GM23248 (cell line): Measurements from ENCODE around the gene CSNK2B. TPM values are rescaled to one million over a fixed set of nuclear protein-coding genes. Genes with fewer than 3 reads are reported as not detected.

Source experiments
- DNase-seq: peaks from one replicate; pipeline ENCODE4 v3.0.0-alpha.2; 2015
- H2AFZ ChIP-seq: fragments of 200-600 bp; sonication (generic); 2 replicates; pipeline ENCODE4 v1.6.1; 2016; ENCODE audit warnings: antibody characterized with exemption
- H3F3A ChIP-seq: fragments of 200-600 bp; sonication (generic); 2 replicates; pipeline ENCODE4 v1.6.1; 2016; ENCODE audit warnings: mild to moderate bottlenecking, antibody characterized with exemption, mixed run types; ENCODE audit not compliant: insufficient read depth
- H3K27ac ChIP-seq: fragments of 200-600 bp; sonication (generic); 2 replicates; pipeline ENCODE4 v1.5.1; 2016; ENCODE audit warnings: mild to moderate bottlenecking
- H3K27me3 ChIP-seq: fragments of 200-600 bp; sonication (generic); replicated peaks from 2 replicates; pipeline ENCODE4 v1.6.1; 2016; ENCODE audit warnings: mild to moderate bottlenecking; ENCODE audit not compliant: insufficient read depth
- H3K36me3 ChIP-seq: fragments of 200-600 bp; sonication (generic); 2 replicates; pipeline ENCODE4 v1.6.1; 2016; ENCODE audit warnings: low read depth, mild to moderate bottlenecking
- H3K4me1 ChIP-seq: fragments of 200-600 bp; sonication (generic); 2 replicates; pipeline ENCODE4 v1.6.1; 2016; ENCODE audit warnings: mild to moderate bottlenecking; ENCODE audit not compliant: insufficient read depth
- H3K4me2 ChIP-seq: fragments of 200-600 bp; sonication (generic); one replicate; pipeline ENCODE4 v1.6.1; 2016; ENCODE audit warnings: mild to moderate bottlenecking; ENCODE audit not compliant: unreplicated experiment
- H3K4me3 ChIP-seq: fragments of 200-600 bp; sonication (generic); 2 replicates; pipeline ENCODE4 v1.5.1; 2016; ENCODE audit warnings: mild to moderate bottlenecking
- H3K79me2 ChIP-seq: fragments of 200-600 bp; sonication (generic); 2 replicates; pipeline ENCODE4 v1.6.1; 2016; ENCODE audit warnings: mild to moderate bottlenecking; ENCODE audit not compliant: insufficient read depth
- H3K9ac ChIP-seq: fragments of 200-600 bp; sonication (generic); 2 replicates; pipeline ENCODE4 v1.6.1; 2016; ENCODE audit warnings: mild to moderate bottlenecking
- H3K9me2 ChIP-seq: fragments of 200-600 bp; sonication (generic); 2 replicates; pipeline ENCODE4 v1.6.1; 2016; ENCODE audit warnings: mixed run types, mild to moderate bottlenecking, moderate library complexity; ENCODE audit not compliant: insufficient read depth
- H3K9me3 ChIP-seq: fragments of 200-600 bp; sonication (generic); one replicate; pipeline ENCODE4 v1.6.1; 2017; ENCODE audit warnings: low read depth
- H4K20me1 ChIP-seq: fragments of 200-600 bp; sonication (generic); 2 replicates; pipeline ENCODE4 v1.6.0; 2016; ENCODE audit not compliant: insufficient read depth
- EZH2 ChIP-seq: fragments of 200-600 bp; sonication (generic); IDR thresholded peaks from 2 replicates; pipeline ENCODE4 v1.6.1; 2018; ENCODE audit warnings: antibody characterized with exemption, mild to moderate bottlenecking; ENCODE audit not compliant: insufficient read depth, poor library complexity, severe bottlenecking
- EZH2phosphoT487 ChIP-seq: fragments of 200-600 bp; sonication (generic); IDR thresholded peaks from 2 replicates; pipeline ENCODE4 v1.6.1; 2018; ENCODE audit warnings: antibody characterized with exemption, moderate library complexity, mild to moderate bottlenecking, low read depth; ENCODE audit not compliant: insufficient read depth
- WGBS, 2 experiments: methylation state at CpG; one replicate each; pipeline ENCODE4 v1.1.6; 2015 to 2017; ENCODE audit warnings: low lambda C conversion rate in 2 of 2, low coverage in 1 of 2; ENCODE audit errors: missing lambda C conversion rate in 2 of 2; 5-methylcytosine and 5-hydroxymethylcytosine counted together
- in situ Hi-C: fragments of 300-500 bp; cut with MboI; formaldehyde crosslinking; loops from 2 replicates; pipeline ENCODE4 v1.15.0; 2020
- polyA plus RNA-seq: library from polyadenylated mRNA; unstranded; fragments of >200 nt; fragmentation: Nextera tagmentation; extraction: Ambion mirVana; gene quantifications from 2 replicates; pipeline ENCODE4 v1.2.1, GENCODE V29; 2016
- total RNA-seq: library from RNA; depleted of rRNA; stranded (reverse); fragments of >200 nt; shearing (Covaris generic); gene quantifications from 2 replicates; pipeline ENCODE4 v1.2.3, GENCODE V29; 2014

Gene CSNK2B
- total and polyA plus RNA-seq, 2 experiments from 2014 or later: 224 to 256 TPM

DNA sequence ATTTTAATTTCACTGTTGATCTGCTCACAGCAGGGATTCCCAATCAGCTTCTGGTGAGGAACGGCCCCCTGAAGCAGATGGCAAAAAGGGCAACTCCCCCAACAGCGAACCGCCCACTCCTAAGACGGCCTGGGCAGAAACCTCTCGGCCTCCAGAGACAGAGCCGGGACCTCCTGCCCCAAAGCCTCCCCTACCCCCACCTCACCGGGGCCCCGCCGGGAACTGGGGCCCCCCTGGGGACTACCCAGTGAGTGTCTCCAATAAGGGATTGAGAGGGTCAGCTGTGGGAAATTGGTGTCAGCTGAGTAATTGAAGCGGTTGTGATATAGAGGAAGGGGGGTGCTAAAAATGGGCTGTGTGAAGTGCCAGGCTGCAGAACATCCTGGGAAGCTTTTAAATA is 38.9 kb upstream of the CSNK2B start:
- H3K4me2 ChIP-seq: no peak overlapping the region
- no peak for TF ChIP-seq EZH2phosphoT487
- TF ChIP-seq EZH2: no peak
- H2AFZ ChIP-seq: no peak overlapping the region
- H3K9ac ChIP-seq: no peak overlapping the region
- 0 out of 2 replicates have a peak, but pooled peaks cover 11% of the 10 kb centered on the region for H3K4me1 ChIP-seq
- no peaks in the 10 kb centered on the region for H3K9me3 ChIP-seq
- H3K27me3 ChIP-seq: no peaks in the 10 kb centered on the region
- H3K36me3 ChIP-seq: peaks cover 87% of the 10 kb centered on the region
- H4K20me1 ChIP-seq: peaks cover 7% of the 10 kb centered on the region; the same call in 1 of the 2 replicates
- DNase-seq: no peak
- H3K27ac ChIP-seq: no peak overlapping the region
- H3F3A ChIP-seq: 0 out of 2 replicates have a peak, but pooled peaks cover 24% of the 10 kb centered on the region
- peaks cover 99% of the 10 kb centered on the region for H3K79me2 ChIP-seq
- 96 to 100% methylated on average over 2 to 10 of the region's 10 CpGs for WGBS, 2 experiments
- H3K9me2 ChIP-seq: no peaks in the 10 kb centered on the region
- in situ Hi-C loops: no loop called here
- no peak overlapping the region for H3K4me3 ChIP-seq

DNA sequence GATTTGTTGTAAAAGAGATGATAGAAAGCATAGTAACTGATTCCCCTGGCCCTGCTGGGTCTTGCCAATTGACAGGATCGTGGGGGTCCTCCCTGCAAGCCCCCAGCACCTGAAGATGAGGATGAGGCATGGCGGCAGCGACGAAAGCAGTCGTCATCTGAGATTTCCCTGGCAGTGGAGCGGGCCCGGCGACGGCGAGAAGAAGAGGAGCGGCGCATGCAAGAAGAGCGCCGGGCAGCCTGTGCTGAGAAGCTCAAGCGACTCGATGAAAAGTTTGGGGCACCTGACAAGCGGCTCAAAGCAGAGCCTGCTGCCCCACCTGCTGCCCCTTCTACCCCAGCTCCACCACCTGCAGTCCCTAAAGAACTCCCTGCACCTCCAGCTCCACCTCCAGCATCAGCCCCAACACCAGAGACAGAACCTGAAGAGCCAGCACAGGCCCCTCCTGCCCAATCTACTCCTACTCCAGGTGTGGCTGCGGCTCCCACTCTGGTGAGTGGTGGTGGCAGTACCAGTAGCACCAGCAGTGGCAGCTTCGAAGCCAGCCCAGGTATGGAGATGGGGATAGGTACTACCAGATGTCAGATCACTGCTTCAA is 38.1 kb upstream of the CSNK2B start:
- Histone ChIP-seq H3K27ac (no peak overlapping the region), H3K9me2 (no peaks in the 10 kb centered on the region), H2AFZ (no peak overlapping the region), H3K9ac (no peak overlapping the region), H3K4me2 (no peak overlapping the region), H3F3A (peaks cover 31% of the 10 kb centered on the region; the same call in 1 of the 2 replicates), H4K20me1 (peaks cover 4% of the 10 kb centered on the region; the same call in 1 of the 2 replicates), H3K4me3 (no peak overlapping the region), H3K4me1 (0 out of 2 replicates have a peak, but pooled peaks cover 2% of the 10 kb centered on the region), H3K79me2 (peaks cover 99% of the 10 kb centered on the region), H3K9me3 (no peaks in the 10 kb centered on the region), H3K27me3 (no peaks in the 10 kb centered on the region), H3K36me3 (peaks cover 92% of the 10 kb centered on the region)
- WGBS, 2 experiments: 95 to 97% methylated on average over 19 of the region's 19 CpGs
- in situ Hi-C loops: no loop called here
- TF ChIP-seq EZH2phosphoT487: no peak
- no peak for DNase-seq

DNA sequence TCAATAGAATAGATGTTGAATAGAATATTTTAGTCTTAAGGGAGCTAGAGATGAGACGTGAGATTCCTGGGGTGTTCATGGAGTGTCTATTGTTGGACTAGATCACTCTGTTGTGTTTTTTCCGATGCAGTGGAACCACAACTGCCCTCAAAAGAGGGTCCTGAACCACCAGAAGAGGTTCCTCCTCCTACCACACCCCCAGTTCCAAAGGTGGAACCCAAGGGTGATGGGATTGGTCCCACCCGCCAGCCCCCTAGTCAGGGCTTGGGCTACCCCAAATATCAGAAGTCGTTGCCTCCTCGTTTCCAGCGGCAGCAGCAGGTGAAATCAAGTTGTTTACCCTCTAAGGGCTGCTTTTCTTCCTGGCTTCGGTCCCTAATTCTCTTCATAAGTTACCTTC is 36.9 kb upstream of the CSNK2B start:
- peaks cover 88% of the 10 kb centered on the region for H3K36me3 ChIP-seq
- H3K9me2 ChIP-seq: no peaks in the 10 kb centered on the region
- TF ChIP-seq EZH2phosphoT487: no peak
- TF ChIP-seq EZH2: no peak
- WGBS, 2 experiments: 92 to 93% methylated on average over 7 of the region's 7 CpGs
- no peak for DNase-seq
- H3K4me2 ChIP-seq: no peak overlapping the region
- H3F3A ChIP-seq: peaks cover 42% of the 10 kb centered on the region
- no peaks in the 10 kb centered on the region for H3K4me1 ChIP-seq
- in situ Hi-C loops: no loop called here
- H3K9ac ChIP-seq: no peak overlapping the region
- H3K27me3 ChIP-seq: no peaks in the 10 kb centered on the region
- H3K27ac ChIP-seq: no peak overlapping the region
- no peak overlapping the region for H2AFZ ChIP-seq
- H3K79me2 ChIP-seq: peaks cover 93% of the 10 kb centered on the region
- no peak overlapping the region for H3K4me3 ChIP-seq
- H3K9me3 ChIP-seq: no peaks in the 10 kb centered on the region
- no peaks in the 10 kb centered on the region for H4K20me1 ChIP-seq

DNA sequence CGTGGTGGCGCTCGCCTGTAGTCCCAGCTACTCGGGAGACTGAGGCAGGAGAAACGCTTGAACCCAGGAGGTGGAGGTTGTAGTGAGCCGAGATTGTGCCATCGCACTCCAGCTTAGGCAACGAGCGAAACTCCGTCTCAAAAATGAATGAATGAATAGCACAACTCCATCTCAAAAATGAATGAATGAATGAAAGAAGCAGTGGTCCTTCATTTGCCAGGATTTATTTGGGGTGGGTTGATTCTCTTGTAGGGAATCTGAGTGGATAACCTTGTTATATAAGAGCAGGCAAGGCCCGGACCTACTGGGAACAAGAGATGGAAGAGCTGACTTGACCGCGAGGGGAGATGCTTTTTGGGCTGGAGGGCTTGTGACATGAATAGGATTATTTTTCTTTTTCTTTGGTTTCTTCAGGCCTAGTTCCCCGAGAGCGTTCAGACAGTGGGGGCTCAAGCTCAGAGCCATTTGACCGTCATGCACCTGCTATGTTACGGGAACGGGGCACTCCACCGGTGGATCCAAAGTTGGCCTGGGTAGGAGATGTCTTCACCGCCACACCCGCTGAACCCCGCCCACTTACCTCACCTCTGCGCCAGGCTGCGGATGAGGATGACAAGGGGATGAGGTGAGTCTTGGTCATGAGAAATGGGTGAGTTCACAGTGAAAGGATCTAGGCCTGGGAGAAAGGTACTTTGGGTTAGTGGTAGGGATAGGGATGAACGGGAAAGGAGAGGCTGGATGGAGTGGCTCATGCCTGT is 35.5 kb upstream of the CSNK2B start:
- Histone ChIP-seq H3F3A (peaks cover 55% of the 10 kb centered on the region), H3K36me3 (peaks cover 89% of the 10 kb centered on the region), H3K79me2 (peaks cover 80% of the 10 kb centered on the region), H3K9me2 (no peaks in the 10 kb centered on the region), H4K20me1 (no peaks in the 10 kb centered on the region), H2AFZ (no peak overlapping the region), H3K9me3 (no peaks in the 10 kb centered on the region), H3K4me1 (no peaks in the 10 kb centered on the region), H3K4me3 (no peak overlapping the region), H3K27me3 (no peaks in the 10 kb centered on the region), H3K9ac (no peak overlapping the region), H3K4me2 (no peak overlapping the region), H3K27ac (no peak overlapping the region)
- 90 to 93% methylated on average over 25 of the region's 25 CpGs for WGBS, 2 experiments
- TF ChIP-seq EZH2: no peak
- TF ChIP-seq EZH2phosphoT487: no peak
- in situ Hi-C loops: no loop called here
- no peak for DNase-seq
